ENCODE measurements around the gene ATP11C.

- no peak for TF ChIP-seq JUNB (IDR thresholded peaks at IDR 0.05; ENCODE audit: unreplicated experiment)
- TF ChIP-seq CTCF (conservative IDR thresholded peaks at IDR 0.05; ENCODE audit: low read depth in 2 of 2), result no peak
- TF ChIP-seq POLR2AphosphoS5 (IDR thresholded peaks at IDR 0.05; ENCODE audit: low read depth), result no peak
- TF ChIP-seq EZH2 (IDR thresholded peaks at IDR 0.05; ENCODE audit: low read depth, unreplicated experiment), result no peak
- TF ChIP-seq ZNF331 (CRISPR knock-in tag; IDR thresholded peaks at IDR 0.05; ENCODE audit: low read depth), result no peak
- no peak for TF ChIP-seq CREB1 (CRISPR knock-in tag; IDR thresholded peaks at IDR 0.05; ENCODE audit: low read depth)
- no peak for TF ChIP-seq EZH2phosphoT487 (IDR thresholded peaks at IDR 0.05; ENCODE audit: unreplicated experiment)
- no peak for TF ChIP-seq REST (IDR thresholded peaks at IDR 0.05; ENCODE audit: unreplicated experiment)
These were observed 81.9 kb downstream of the ATP11C start for GRCh38 chrX:139850968-139851367.

All from GM23338 (cell line).